GM19023 (cell line): ENCODE results near the gene SPG11.
"Not testable (repeated sequence)": the region's sequence is repeated elsewhere in the genome, so short reads cannot be mapped to it uniquely, and the experiment has no call there.

ENCODE experiments used
- ATAC-seq: cut with Tn5 transposase; IDR thresholded peaks from one replicate; pipeline ENCODE4 v1.9.1; 2021; ENCODE audit warnings: mild to moderate bottlenecking, moderate library complexity; ENCODE audit not compliant: unreplicated experiment

SPG11 gene

GRCh38 chr15:44682809-44683682 is 19.6 kb upstream of the SPG11 start:
- not testable (repeated sequence) for ATAC-seq

GRCh38 chr15:44682211-44682610 is 18.7 kb upstream of the SPG11 start:
- ATAC-seq, result no peak

GRCh38 chr15:44676676-44677075 is 13.2 kb upstream of the SPG11 start:
- peak; percentile 63 for ATAC-seq

- no peak for ATAC-seq
Measured at GRCh38 chr15:44675911-44676310, 12.4 kb upstream of the SPG11 start.

GRCh38 chr15:44673639-44674038 is 10.2 kb upstream of the SPG11 start:
- no peak for ATAC-seq

- ATAC-seq, result no peak
Measured at GRCh38 chr15:44670087-44670950, 6.9 kb upstream of the SPG11 start.

- ATAC-seq, result no peak
Measured at GRCh38 chr15:44668921-44669320, 5.5 kb upstream of the SPG11 start.

GRCh38 chr15:44667039-44667360 is 3.5 kb upstream of the SPG11 start:
- no peak for ATAC-seq

GRCh38 chr15:44666210-44667038 is 3.0 kb upstream of the SPG11 start:
- ATAC-seq, result no peak

- ATAC-seq, result peak; percentile 58
Measured at GRCh38 chr15:44662478-44663409, 718 bp downstream of the SPG11 start.

GRCh38 chr15:44661576-44661975 is 1.9 kb downstream of the SPG11 start:
- no peak for ATAC-seq

- no peak for ATAC-seq
Measured at GRCh38 chr15:44659056-44659455, 4.4 kb downstream of the SPG11 start.

- ATAC-seq, result no peak
Measured at GRCh38 chr15:44657378-44657777, 6.1 kb downstream of the SPG11 start.

GRCh38 chr15:44656913-44657312 is 6.5 kb downstream of the SPG11 start:
- no peak for ATAC-seq

- ATAC-seq, result no peak
Measured at GRCh38 chr15:44656298-44656697, 7.2 kb downstream of the SPG11 start.

- no peak for ATAC-seq
Measured at GRCh38 chr15:44654858-44655257, 8.6 kb downstream of the SPG11 start.

- ATAC-seq, result no peak
Measured at GRCh38 chr15:44647637-44648036, 15.8 kb downstream of the SPG11 start.

- ATAC-seq, result no peak
Measured at GRCh38 chr15:44647036-44647435, 16.4 kb downstream of the SPG11 start.

GRCh38 chr15:44646460-44646859 is 17.0 kb downstream of the SPG11 start:
- ATAC-seq, result no peak

GRCh38 chr15:44641651-44642050 is 21.8 kb downstream of the SPG11 start:
- ATAC-seq, result no peak
